ENCODE data around the gene FOXN3. TPM values are rescaled to one million over a fixed set of nuclear protein-coding genes. Genes with fewer than 3 reads are reported as not detected.

Gene FOXN3
- total RNA-seq, 1 donor from 2014 or later, result 74.7 TPM

- no peak for DNase-seq
Measured at GRCh38 chr14:89382901-89383845, 33.9 kb downstream of the FOXN3 start.

DNA sequence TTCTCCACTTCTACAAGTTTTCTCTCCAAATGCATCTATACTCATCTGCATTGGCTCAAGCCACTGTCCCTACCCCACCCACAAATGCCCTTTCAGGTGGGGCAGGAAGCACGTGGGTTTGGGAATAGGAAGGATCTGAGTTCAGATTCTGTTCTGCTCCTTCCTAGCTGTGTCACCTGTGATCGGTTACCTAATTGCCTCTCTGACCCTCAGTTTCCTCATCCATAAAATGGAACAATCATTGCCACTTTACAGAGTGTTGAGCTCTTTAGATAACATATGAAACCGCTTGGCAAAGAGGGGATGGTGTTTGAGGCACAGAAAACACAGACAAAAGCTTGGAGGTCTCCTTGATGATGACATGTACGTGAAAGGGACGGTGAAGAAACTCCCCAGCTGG, 34.5 kb downstream of the FOXN3 start:
- no peak for DNase-seq

GRCh38 chr14:89379891-89380820, 36.9 kb downstream of the FOXN3 start:
- no peak for DNase-seq

- no peak for DNase-seq
Measured at GRCh38 chr14:89379006-89379405, 38.0 kb downstream of the FOXN3 start.

DNA sequence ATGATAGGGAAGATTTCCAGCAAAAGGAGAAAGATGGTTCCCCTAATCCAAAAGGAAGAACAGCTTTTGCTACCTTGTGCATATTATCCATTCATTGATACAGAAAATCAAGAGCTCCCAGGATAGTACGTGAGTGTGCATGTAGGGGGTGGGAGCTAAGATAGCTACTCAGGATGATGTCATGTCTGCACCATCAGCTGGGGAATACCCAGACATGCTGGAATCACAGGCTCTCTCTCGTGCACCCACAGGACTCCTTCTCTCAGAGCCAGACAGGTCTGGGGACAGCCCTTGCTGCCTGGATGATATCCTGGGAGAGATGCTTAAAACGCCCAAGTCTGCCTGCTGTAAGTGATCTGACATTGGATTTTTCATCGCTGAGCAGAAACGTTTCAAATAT, 38.9 kb downstream of the FOXN3 start:
- DNase-seq, result no peak

DNA sequence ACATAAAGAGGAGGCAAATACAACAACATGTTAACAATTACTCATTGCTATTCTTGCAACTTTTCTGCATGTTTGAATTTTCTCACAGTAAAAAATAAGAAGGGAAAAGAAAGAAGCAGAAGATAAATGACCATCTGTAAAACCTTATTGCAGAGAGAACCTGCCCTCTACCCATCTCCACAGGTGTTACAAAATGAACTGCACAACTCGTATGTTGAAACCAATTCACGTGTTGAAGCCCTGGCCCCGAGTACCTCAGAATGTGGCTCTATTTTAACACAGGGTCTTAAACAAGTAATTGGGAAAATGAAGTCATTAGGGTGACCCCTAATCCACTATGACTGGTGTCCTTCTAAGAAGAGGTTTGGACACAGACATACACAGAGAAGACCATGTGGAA, 39.5 kb downstream of the FOXN3 start:
- DNase-seq, result no peak

- DNase-seq, result no peak
Measured at GRCh38 chr14:89374908-89375307, 42.1 kb downstream of the FOXN3 start.

- no peak for DNase-seq
Measured at GRCh38 chr14:89373185-89373584, 43.8 kb downstream of the FOXN3 start.

GRCh38 chr14:89372512-89372883, 44.5 kb downstream of the FOXN3 start:
- DNase-seq, result no peak

DNA sequence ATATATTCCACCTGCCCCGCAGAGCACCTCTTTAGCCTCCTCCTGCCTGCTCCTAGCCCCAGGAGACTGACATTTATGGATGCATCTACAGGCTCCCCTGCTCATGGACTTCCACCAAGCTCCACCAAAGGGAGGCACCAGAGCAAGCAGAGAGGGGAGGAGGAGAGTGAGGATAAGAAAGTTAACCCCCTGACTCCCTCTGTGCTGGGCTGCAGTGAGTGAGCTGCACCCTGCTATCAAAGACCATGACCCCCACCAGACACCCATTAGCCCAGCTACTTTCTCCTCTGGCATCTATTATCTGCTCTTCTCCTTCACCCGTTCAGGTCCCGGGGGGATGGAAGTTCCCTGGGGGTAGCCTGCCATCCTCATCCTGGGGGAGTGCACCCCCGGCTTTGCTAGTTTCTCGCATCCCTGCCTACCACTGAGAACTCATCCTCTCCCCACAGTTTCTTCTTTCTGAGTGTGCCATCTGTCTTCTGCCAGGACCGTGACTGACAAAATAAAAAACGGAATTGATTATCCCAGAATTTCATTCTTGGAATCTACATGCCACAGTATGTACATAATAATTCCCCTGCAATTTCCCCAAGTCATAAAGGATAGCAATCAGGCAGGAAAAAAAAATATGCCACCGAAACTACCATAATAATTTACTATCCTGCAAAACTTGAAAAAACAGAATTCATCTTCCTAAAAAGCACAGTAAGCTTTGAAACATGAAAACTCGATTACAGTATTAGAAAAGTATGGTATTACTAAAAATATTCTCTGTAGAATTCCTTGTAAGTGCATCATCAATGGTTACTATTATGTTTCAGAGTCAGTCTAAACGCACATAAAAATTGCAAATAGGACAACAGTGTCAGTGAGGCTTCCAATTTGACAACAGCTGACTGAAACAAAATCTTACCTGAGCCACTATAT, 45.2 kb downstream of the FOXN3 start:
- DNase-seq, result no peak

DNA sequence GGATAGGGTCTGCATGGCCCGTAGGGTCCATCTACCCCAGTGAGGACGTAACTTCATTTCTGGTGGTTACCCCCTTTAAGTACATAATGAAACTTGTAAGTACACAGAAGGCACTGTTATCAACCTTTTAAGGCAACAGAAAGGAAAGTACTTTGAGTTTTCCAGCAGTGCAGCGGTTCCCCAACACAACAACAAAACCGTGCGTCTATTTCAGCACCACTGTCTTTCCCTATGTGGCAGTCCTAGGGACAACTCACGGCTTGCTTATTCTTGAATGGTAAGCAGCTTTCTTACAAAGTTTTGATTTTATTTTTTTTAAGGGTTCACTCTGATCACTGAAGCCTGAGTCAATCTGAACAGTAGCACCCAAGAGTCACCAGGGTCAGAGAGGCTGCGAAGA, 46.3 kb downstream of the FOXN3 start:
- DNase-seq, result no peak

- no peak for DNase-seq
Measured at GRCh38 chr14:89370381-89370780, 46.7 kb downstream of the FOXN3 start.

DNA sequence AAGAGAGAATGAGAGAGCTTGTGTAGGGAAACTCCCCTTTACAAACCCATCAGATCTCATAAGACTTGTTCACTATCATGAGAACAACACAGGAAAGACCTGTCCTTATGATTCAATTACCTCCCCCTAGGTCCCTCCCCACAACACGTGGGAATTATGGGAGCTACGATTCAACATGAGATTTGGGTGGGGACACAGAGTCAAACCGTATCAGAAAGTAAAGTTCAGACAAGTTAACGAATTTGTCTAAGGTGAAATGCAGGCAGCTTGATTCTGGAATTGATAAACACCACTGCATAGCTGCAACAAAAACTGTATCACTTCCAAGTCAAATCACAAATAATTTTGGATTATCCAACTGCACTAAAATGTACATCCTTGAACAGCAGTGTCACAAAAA, 47.4 kb downstream of the FOXN3 start:
- DNase-seq, result no peak

GRCh38 chr14:89368490-89369477, 48.2 kb downstream of the FOXN3 start:
- no peak for DNase-seq

GRCh38 chr14:89367779-89368120, 49.3 kb downstream of the FOXN3 start:
- DNase-seq, result no peak

- no peak for DNase-seq
Measured at GRCh38 chr14:89366864-89367778, 49.9 kb downstream of the FOXN3 start.

DNA sequence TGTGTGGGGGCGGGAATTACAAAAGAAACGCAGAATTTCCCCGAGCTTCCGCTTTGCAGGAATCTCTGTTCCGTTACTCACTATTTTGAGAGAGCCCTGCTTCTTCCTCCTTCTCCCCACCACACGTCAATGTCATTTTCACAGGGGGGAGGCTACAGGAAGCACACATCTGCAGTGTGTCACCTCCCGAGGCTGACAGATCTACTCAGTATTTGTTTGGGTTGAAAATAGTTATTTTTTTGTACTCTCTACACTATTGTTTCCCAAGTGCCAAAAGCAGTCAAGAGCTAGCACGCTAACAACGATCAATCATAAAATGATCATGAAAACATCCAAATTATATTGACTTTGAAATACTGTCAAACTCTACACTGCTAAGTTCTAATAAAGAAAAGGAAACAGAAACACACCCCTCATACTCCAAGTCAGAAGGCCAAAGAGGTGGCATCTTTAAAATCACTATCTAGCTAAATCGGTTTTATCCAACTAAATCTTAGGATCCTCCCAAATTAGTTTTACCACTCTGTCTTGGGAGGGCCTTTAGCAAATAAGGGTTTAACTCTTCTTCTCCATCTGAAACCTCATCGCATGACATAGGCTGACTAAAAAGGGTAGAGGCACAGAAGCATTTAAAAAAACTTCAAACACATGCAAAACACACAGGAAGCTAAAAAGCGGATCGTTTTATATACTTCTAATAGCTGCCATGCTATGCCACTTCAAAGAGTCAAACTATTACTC, 51.8 kb downstream of the FOXN3 start:
- no peak for DNase-seq

GRCh38 chr14:89364316-89364715, 52.7 kb downstream of the FOXN3 start:
- no peak for DNase-seq

GRCh38 chr14:89360277-89360676, 56.8 kb downstream of the FOXN3 start:
- no peak for DNase-seq

All from tongue (tissue), 2 donors.